ENCODE measurements around the gene BACE2.

Gene BACE2

GRCh38 chr21:41130883-41131282 is 37.1 kb upstream of the BACE2 start:
- no peak overlapping the region for H3K27ac ChIP-seq
- TF ChIP-seq CTCF (IDR thresholded peaks at IDR 0.05) (no peak), ZFX (IDR thresholded peaks at IDR 0.05; ENCODE audit: borderline replicate concordance) (no peak)

GRCh38 chr21:41133874-41134522 is 34.0 kb upstream of the BACE2 start:
- H3K27ac ChIP-seq = no peak overlapping the region
- TF ChIP-seq ZFX (IDR thresholded peaks at IDR 0.05; ENCODE audit: borderline replicate concordance) (no peak), CTCF (IDR thresholded peaks at IDR 0.05) (peak; percentile 87)

- no peak for TF ChIP-seq ZFX (IDR thresholded peaks at IDR 0.05; ENCODE audit: borderline replicate concordance)
- TF ChIP-seq CTCF (IDR thresholded peaks at IDR 0.05) = no peak
- H3K27ac ChIP-seq = no peak overlapping the region
Measured at GRCh38 chr21:41135746-41136145, 32.2 kb upstream of the BACE2 start.

GRCh38 chr21:41136286-41136685 is 31.7 kb upstream of the BACE2 start:
- H3K27ac ChIP-seq = no peak overlapping the region
- no peak for TF ChIP-seq ZFX (IDR thresholded peaks at IDR 0.05; ENCODE audit: borderline replicate concordance)
- no peak for TF ChIP-seq CTCF (IDR thresholded peaks at IDR 0.05)

- no peak overlapping the region for H3K27ac ChIP-seq
- TF ChIP-seq CTCF (IDR thresholded peaks at IDR 0.05) (no peak), ZFX (IDR thresholded peaks at IDR 0.05; ENCODE audit: borderline replicate concordance) (no peak)
Measured at GRCh38 chr21:41137401-41137800, 30.6 kb upstream of the BACE2 start.

GRCh38 chr21:41137889-41138288 is 30.1 kb upstream of the BACE2 start:
- TF ChIP-seq CTCF (IDR thresholded peaks at IDR 0.05) = no peak
- no peak overlapping the region for H3K27ac ChIP-seq

- H3K27ac ChIP-seq = no peak overlapping the region
- no peak for TF ChIP-seq CTCF (IDR thresholded peaks at IDR 0.05)
- no peak for TF ChIP-seq ZFX (IDR thresholded peaks at IDR 0.05; ENCODE audit: borderline replicate concordance)
Measured at GRCh38 chr21:41138711-41139110, 29.2 kb upstream of the BACE2 start.

Data from 22Rv1 (cell line).